GM12801 (cell line): ENCODE results near the gene MYO9A.

Experiments used
- TF ChIP-seq, protein P1 (sequence below): IDR thresholded peaks from one replicate; pipeline ENCODE4 v1.5.1; 2011; ENCODE audit warnings: control low read depth; ENCODE audit not compliant: insufficient read length; ENCODE audit errors: extremely low read depth

Gene MYO9A

DNA sequence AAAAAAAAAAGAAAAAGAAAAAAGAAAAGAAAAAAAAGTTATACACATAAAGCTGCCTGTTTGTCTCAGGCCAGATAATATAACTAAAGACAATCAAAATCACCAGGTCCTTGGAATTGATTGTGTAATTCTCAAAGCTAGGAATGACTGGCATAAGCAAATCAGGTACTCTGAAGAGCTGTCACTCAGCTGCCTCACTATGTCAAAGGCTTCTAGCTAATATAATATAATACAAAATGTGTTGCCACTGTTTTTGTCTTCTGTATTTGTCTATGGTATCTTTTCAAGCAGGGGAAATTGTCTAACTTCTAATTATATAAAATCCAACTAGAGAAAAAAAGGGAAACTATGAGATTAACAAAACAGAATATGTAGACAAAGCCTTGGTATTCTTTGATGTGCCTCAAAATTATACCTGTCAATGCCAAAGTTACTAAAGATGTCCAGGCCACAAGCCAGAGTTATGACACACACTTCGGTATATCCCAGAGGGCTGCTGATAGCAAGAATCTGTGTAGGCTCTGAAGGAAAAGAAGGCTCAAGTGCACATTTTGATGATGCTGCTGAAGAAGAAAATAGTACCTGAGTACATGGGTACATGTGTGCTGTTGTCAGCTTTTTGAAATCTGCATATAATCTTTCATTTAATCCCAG lies 344.6 kb downstream of the MYO9A start:
- TF ChIP-seq, protein P1, sequence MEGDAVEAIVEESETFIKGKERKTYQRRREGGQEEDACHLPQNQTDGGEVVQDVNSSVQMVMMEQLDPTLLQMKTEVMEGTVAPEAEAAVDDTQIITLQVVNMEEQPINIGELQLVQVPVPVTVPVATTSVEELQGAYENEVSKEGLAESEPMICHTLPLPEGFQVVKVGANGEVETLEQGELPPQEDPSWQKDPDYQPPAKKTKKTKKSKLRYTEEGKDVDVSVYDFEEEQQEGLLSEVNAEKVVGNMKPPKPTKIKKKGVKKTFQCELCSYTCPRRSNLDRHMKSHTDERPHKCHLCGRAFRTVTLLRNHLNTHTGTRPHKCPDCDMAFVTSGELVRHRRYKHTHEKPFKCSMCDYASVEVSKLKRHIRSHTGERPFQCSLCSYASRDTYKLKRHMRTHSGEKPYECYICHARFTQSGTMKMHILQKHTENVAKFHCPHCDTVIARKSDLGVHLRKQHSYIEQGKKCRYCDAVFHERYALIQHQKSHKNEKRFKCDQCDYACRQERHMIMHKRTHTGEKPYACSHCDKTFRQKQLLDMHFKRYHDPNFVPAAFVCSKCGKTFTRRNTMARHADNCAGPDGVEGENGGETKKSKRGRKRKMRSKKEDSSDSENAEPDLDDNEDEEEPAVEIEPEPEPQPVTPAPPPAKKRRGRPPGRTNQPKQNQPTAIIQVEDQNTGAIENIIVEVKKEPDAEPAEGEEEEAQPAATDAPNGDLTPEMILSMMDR = no peak
